ENCODE data around the gene ATAD3B. TPM values are rescaled to one million over a fixed set of nuclear protein-coding genes. Genes with fewer than 3 reads are reported as not detected.

Gene ATAD3B
- total and polyA plus RNA-seq, 2 of the 13 experiments (the other 11 are each of a cell fraction or from before 2014, with no cell fraction given), result 9.6 to 31.1 TPM

DNA sequence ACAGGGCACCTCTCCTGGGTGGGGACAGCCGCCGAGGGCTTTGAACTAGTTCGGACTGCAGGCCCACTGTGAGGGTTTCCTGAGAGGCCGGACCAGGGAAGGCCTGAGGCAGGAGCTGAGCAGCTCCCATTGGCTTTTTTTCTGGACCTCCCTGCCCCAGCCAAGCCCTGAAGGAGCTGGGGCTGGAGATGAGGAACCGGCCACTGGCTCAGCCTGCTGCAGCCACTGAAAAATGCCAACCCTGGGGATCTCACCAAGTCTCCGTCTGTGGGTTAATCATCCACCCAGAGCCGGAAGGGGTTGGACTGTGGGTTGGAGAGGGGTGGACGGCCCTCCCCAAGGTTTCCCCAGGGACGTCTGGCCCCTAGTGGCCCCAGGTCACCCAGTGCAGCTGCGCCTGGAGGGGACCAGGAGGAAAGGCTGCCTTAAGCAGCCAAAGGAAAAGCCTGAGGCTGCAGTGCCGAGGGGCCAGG, 33.6 kb upstream of the ATAD3B start (continued):
- TF ChIP-seq FOXC1 (CRISPR knock-in tag; IDR thresholded peaks at IDR 0.05; ENCODE audit: borderline replicate concordance) (no peak), ZNF136 (CRISPR knock-in tag; IDR thresholded peaks at IDR 0.05; ENCODE audit: low read depth) (no peak), ATRX (CRISPR knock-in tag; IDR thresholded peaks at IDR 0.05; ENCODE audit: borderline replicate concordance) (no peak), NRL (CRISPR knock-in tag; IDR thresholded peaks at IDR 0.05; ENCODE audit: borderline replicate concordance) (no peak; the same call in 1 of the 2 replicates), SNAPC2 (CRISPR knock-in tag; IDR thresholded peaks at IDR 0.05) (no peak), SRY (CRISPR knock-in tag; IDR thresholded peaks at IDR 0.05) (no peak), ZFP36L2 (CRISPR knock-in tag; IDR thresholded peaks at IDR 0.05) (no peak), ZFP41 (CRISPR knock-in tag; IDR thresholded peaks at IDR 0.05; ENCODE audit: borderline replicate concordance) (no peak), ZSCAN22 (CRISPR knock-in tag; IDR thresholded peaks at IDR 0.05) (no peak), ZNF3 (CRISPR knock-in tag; IDR thresholded peaks at IDR 0.05) (no peak), ZNF749 (CRISPR knock-in tag; IDR thresholded peaks at IDR 0.05; ENCODE audit: borderline replicate concordance) (no peak), ZFP90 (CRISPR knock-in tag; IDR thresholded peaks at IDR 0.05; ENCODE audit: borderline replicate concordance) (no peak), PHB2 (IDR thresholded peaks at IDR 0.05; ENCODE audit: partially characterized antibody) (no peak), ZNF329 (CRISPR knock-in tag; IDR thresholded peaks at IDR 0.05; ENCODE audit: low read depth) (no peak), ZNF292 (CRISPR knock-in tag; IDR thresholded peaks at IDR 0.05; ENCODE audit: borderline replicate concordance, low read depth) (no peak), KLF6 (CRISPR knock-in tag; IDR thresholded peaks at IDR 0.05) (0 out of 2 replicates have a peak, but pooled peaks have one; percentile 28), SALL2 (CRISPR knock-in tag; IDR thresholded peaks at IDR 0.05) (no peak), MAFK (conservative IDR thresholded peaks at IDR 0.05 in 1 of 2, IDR thresholded peaks at IDR 0.05 in 1 of 2; ENCODE audit: low read length in 2 of 2) (no peak), ZC3H13 (CRISPR knock-in tag; IDR thresholded peaks at IDR 0.05) (no peak), ZNF296 (CRISPR knock-in tag; conservative IDR thresholded peaks at IDR 0.05) (no peak)
- TF ChIP-seq, protein P1, sequence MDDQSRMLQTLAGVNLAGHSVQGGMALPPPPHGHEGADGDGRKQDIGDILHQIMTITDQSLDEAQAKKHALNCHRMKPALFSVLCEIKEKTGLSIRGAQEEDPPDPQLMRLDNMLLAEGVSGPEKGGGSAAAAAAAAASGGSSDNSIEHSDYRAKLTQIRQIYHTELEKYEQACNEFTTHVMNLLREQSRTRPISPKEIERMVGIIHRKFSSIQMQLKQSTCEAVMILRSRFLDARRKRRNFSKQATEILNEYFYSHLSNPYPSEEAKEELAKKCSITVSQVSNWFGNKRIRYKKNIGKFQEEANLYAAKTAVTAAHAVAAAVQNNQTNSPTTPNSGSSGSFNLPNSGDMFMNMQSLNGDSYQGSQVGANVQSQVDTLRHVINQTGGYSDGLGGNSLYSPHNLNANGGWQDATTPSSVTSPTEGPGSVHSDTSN (CRISPR knock-in tag; IDR thresholded peaks at IDR 0.05; ENCODE audit: borderline replicate concordance), result no peak
- TF ChIP-seq, protein P2, sequence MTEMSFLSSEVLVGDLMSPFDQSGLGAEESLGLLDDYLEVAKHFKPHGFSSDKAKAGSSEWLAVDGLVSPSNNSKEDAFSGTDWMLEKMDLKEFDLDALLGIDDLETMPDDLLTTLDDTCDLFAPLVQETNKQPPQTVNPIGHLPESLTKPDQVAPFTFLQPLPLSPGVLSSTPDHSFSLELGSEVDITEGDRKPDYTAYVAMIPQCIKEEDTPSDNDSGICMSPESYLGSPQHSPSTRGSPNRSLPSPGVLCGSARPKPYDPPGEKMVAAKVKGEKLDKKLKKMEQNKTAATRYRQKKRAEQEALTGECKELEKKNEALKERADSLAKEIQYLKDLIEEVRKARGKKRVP (CRISPR knock-in tag; IDR thresholded peaks at IDR 0.05), result no peak
- TF ChIP-seq, protein P3, sequence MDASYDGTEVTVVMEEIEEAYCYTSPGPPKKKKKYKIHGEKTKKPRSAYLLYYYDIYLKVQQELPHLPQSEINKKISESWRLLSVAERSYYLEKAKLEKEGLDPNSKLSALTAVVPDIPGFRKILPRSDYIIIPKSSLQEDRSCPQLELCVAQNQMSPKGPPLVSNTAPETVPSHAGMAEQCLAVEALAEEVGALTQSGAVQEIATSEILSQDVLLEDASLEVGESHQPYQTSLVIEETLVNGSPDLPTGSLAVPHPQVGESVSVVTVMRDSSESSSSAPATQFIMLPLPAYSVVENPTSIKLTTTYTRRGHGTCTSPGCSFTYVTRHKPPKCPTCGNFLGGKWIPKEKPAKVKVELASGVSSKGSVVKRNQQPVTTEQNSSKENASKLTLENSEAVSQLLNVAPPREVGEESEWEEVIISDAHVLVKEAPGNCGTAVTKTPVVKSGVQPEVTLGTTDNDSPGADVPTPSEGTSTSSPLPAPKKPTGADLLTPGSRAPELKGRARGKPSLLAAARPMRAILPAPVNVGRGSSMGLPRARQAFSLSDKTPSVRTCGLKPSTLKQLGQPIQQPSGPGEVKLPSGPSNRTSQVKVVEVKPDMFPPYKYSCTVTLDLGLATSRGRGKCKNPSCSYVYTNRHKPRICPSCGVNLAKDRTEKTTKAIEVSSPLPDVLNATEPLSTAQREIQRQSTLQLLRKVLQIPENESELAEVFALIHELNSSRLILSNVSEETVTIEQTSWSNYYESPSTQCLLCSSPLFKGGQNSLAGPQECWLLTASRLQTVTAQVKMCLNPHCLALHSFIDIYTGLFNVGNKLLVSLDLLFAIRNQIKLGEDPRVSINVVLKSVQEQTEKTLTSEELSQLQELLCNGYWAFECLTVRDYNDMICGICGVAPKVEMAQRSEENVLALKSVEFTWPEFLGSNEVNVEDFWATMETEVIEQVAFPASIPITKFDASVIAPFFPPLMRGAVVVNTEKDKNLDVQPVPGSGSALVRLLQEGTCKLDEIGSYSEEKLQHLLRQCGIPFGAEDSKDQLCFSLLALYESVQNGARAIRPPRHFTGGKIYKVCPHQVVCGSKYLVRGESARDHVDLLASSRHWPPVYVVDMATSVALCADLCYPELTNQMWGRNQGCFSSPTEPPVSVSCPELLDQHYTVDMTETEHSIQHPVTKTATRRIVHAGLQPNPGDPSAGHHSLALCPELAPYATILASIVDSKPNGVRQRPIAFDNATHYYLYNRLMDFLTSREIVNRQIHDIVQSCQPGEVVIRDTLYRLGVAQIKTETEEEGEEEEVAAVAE (CRISPR knock-in tag; IDR thresholded peaks at IDR 0.05; ENCODE audit: borderline replicate concordance), result 0 out of 2 replicates have a peak, but pooled peaks have one; percentile 19
- TF ChIP-seq, protein P4, sequence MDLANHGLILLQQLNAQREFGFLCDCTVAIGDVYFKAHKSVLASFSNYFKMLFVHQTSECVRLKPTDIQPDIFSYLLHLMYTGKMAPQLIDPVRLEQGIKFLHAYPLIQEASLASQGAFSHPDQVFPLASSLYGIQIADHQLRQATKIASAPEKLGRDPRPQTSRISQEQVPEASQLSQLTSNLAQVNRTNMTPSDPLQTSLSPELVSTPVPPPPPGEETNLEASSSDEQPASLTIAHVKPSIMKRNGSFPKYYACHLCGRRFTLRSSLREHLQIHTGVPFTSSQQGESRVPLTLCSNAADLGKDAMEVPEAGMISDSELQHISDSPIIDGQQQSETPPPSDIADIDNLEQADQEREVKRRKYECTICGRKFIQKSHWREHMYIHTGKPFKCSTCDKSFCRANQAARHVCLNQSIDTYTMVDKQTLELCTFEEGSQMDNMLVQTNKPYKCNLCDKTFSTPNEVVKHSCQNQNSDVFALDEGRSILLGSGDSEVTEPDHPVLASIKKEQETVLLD (CRISPR knock-in tag; IDR thresholded peaks at IDR 0.05; ENCODE audit: low read depth), result no peak
